Upper lobe of right lung (tissue), 1 donor: ENCODE measurements around the gene GNAL. TPM values are rescaled to one million over a fixed set of nuclear protein-coding genes. Genes with fewer than 3 reads are reported as not detected.
A peak's percentile ranks its signal among the peaks of the same experiment; 100 is the strongest.

Experiments used
- ATAC-seq: fragments of 200-7000 bp; cut with Tn5 transposase; one replicate; pipeline ENCODE4 v1.9.1; 2020; ENCODE audit warnings: mild to moderate bottlenecking, moderate library complexity
- DNase-seq: peaks from one replicate; pipeline ENCODE4 v3.0.0-alpha.2; 2020
- H3K27ac ChIP-seq: fragments of 200-600 bp; one replicate; pipeline ENCODE4 v1.8.0; 2022
- H3K27me3 ChIP-seq: fragments of 200-600 bp; one replicate; pipeline ENCODE4 v1.8.0; 2022; ENCODE audit warnings: mild to moderate bottlenecking
- H3K36me3 ChIP-seq: fragments of 200-600 bp; one replicate; pipeline ENCODE4 v1.8.0; 2022
- H3K4me1 ChIP-seq: fragments of 200-600 bp; one replicate; pipeline ENCODE4 v1.8.0; 2022
- H3K4me3 ChIP-seq: fragments of 200-600 bp; one replicate; pipeline ENCODE4 v1.8.0; 2022; ENCODE audit warnings: mild to moderate bottlenecking
- H3K9me3 ChIP-seq: fragments of 200-600 bp; one replicate; pipeline ENCODE4 v1.8.0; 2022
- intact Hi-C: fragments of 100-400 bp; cut with DNase I; formaldehyde crosslinking; loops from one replicate; pipeline ENCODE4 v1.11.0; 2022
- total RNA-seq: library from RNA; stranded (reverse); fragmentation: NEBNext Ultra II Directional; extraction: Animal tissue kit (Norgen Biotek cat#: 25700); gene quantifications from one replicate; pipeline ENCODE4 v1.2.1, GENCODE V29; 2021
- TF ChIP-seq, protein P1 (sequence below): fragments of 200-600 bp; IDR thresholded peaks from one replicate; pipeline ENCODE4 v1.8.0; 2022; ENCODE audit warnings: antibody characterized with exemption
- donor health status: DM: no; HTN: yes; CAD: no; lungs with severe emphysema.

The GNAL gene
- total RNA-seq, 1 donor from 2014 or later: 4.3 TPM

- DNase-seq: no peak
Observed at GRCh38 chr18:11866329-11866728, 177.3 kb downstream of the GNAL start.

DNA sequence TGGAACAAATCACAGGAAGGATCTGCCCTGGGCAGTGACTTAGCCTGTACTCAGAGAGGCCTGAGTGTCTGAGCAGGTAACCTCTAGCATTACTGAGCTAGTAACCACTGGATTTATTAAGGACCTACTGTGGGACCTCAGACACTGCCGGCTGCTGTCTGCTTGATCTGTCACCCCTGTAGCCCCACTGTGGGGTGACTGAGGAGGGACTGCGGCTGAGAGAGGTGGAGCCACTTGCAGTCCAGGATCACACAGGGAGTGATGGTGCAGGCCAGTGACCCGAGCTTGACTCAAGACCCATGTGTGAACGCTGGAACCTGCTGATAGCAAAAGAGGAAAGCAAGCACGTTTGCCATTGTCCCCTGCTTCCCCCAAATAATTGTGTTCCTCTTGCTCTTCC is 177.7 kb downstream of the GNAL start:
- intact Hi-C loops: no loop called here
- Histone ChIP-seq H3K9me3 (no peaks in the 10 kb centered on the region), H3K4me1 (no peaks in the 10 kb centered on the region), H3K4me3 (no peak overlapping the region), H3K36me3 (no peaks in the 10 kb centered on the region), H3K27me3 (no peaks in the 10 kb centered on the region), H3K27ac (no peak overlapping the region)
- peak; percentile 8 for ATAC-seq
- no peak for DNase-seq
- TF ChIP-seq, protein P1, sequence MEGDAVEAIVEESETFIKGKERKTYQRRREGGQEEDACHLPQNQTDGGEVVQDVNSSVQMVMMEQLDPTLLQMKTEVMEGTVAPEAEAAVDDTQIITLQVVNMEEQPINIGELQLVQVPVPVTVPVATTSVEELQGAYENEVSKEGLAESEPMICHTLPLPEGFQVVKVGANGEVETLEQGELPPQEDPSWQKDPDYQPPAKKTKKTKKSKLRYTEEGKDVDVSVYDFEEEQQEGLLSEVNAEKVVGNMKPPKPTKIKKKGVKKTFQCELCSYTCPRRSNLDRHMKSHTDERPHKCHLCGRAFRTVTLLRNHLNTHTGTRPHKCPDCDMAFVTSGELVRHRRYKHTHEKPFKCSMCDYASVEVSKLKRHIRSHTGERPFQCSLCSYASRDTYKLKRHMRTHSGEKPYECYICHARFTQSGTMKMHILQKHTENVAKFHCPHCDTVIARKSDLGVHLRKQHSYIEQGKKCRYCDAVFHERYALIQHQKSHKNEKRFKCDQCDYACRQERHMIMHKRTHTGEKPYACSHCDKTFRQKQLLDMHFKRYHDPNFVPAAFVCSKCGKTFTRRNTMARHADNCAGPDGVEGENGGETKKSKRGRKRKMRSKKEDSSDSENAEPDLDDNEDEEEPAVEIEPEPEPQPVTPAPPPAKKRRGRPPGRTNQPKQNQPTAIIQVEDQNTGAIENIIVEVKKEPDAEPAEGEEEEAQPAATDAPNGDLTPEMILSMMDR: no peak

More at GRCh38 chr18:11866329-11866728, 177.3 kb downstream of the GNAL start:
- Histone ChIP-seq H3K36me3 (no peaks in the 10 kb centered on the region), H3K4me1 (no peaks in the 10 kb centered on the region), H3K4me3 (no peak overlapping the region), H3K27me3 (no peaks in the 10 kb centered on the region), H3K9me3 (no peaks in the 10 kb centered on the region), H3K27ac (no peak overlapping the region)
- intact Hi-C loops: no loop called here
- TF ChIP-seq, protein P1: no peak
- ATAC-seq: peak; percentile 10

DNA sequence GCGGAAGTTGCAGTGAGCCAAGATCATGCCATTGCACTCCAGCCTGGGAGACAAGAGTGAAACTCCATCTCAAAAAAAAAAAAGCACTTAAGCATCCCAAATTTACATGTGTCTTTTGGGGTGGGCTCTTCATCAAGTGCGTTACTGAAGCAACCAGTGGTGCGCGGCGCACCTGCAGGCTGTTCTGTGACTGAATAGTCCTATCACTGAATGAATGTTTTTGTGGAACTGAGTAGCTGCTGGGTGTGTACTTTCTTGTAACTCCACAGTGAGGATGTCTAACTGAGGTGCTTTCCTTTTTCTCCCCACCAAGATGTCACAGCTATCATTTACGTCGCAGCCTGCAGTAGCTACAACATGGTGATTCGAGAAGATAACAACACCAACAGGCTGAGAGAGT is 179.2 kb downstream of the GNAL start:
- TF ChIP-seq, protein P1: no peak
- ATAC-seq (no peak), DNase-seq (no peak)
- Histone ChIP-seq H3K27me3 (no peaks in the 10 kb centered on the region), H3K36me3 (no peaks in the 10 kb centered on the region), H3K4me3 (no peak overlapping the region), H3K27ac (no peak overlapping the region), H3K9me3 (no peaks in the 10 kb centered on the region), H3K4me1 (no peaks in the 10 kb centered on the region)
- intact Hi-C loops: no loop called here

- ATAC-seq (no peak), DNase-seq (no peak)
- no peaks in the 10 kb centered on the region for H3K27me3 ChIP-seq
- TF ChIP-seq, protein P1: no peak
- no peaks in the 10 kb centered on the region for H3K36me3 ChIP-seq
- H3K4me3 ChIP-seq: no peak overlapping the region
- no peaks in the 10 kb centered on the region for H3K9me3 ChIP-seq
- intact Hi-C loops: no loop called here
- no peaks in the 10 kb centered on the region for H3K4me1 ChIP-seq
- no peak overlapping the region for H3K27ac ChIP-seq
Observed at GRCh38 chr18:11871501-11871900, 182.4 kb downstream of the GNAL start.

DNA sequence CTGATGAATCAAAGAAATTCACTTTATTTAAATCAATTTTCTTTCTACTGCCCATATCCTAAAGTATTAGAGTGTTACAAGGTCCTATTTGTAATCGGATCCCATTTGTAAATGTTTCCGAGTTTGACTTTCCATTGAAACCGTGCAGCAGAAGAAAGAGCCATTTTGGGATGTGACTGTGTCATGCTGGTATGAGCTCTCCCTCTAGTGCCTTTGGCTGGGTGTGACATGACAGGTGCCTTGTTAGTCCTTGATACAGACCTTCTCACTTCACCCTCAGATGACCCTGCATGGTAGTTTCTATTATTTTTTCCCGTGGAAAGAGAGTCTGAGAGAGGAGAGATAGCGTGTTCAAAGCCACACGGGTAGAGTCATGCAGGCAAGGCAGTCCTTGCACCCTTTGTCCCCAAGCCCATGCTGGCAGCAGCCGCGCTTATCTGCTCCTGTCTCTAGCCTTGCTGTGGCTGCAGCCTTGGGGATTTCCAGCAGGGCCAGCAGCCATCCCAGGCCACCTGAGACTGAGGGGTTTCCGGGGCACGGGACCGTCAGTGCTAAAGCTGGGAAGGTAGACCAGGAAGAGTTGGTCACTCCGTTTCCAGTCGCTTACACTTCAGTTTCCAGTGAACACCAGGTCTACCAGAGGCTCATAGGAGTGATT is 183.5 kb downstream of the GNAL start:
- H3K27ac ChIP-seq: no peak overlapping the region
- peaks cover 5% of the 10 kb centered on the region for H3K36me3 ChIP-seq
- H3K27me3 ChIP-seq: no peaks in the 10 kb centered on the region
- intact Hi-C loops: no loop called here
- no peaks in the 10 kb centered on the region for H3K4me1 ChIP-seq
- TF ChIP-seq, protein P1: peak; percentile 35
- DNase-seq (no peak), ATAC-seq (peak; percentile 88)
- H3K9me3 ChIP-seq: no peaks in the 10 kb centered on the region
- H3K4me3 ChIP-seq: no peak overlapping the region
